Stimulated activated naive B cell treated with anti-CD40 and anti-IgM and Interleukin-4, amounts not matched to agents 10 μg/mL and 1 μg/mL and 100 μg/mL, for 72 hours (primary cell): ENCODE results near the gene PTRH2.
"Not testable (repeated sequence)": the region's sequence is repeated elsewhere in the genome, so short reads cannot be mapped to it uniquely, and the experiment has no call there.

Experiments used
- ATAC-seq, 2 donors: fragments of 150-1000 bp; cut with Tn5 transposase; replicated peaks; 2 replicates each; pipeline ENCODE4 v1.10.0; 2021; ENCODE audit warnings: moderate library complexity in 1 of 2
- DNase-seq: peaks from one replicate; pipeline ENCODE4 v3.0.0; 2021
- H3K27ac Mint-ChIP-seq: one replicate; pipeline ENCODE4 v1.8.0; 2022; ENCODE audit warnings: mild to moderate bottlenecking, mixed read lengths
- H3K27me3 Mint-ChIP-seq, 2 donors: one replicate each; pipeline ENCODE4 v1.8.0; 2022; ENCODE audit warnings: mixed read lengths in 2 of 2
- H3K36me3 Mint-ChIP-seq, 2 donors: one replicate each; pipeline ENCODE4 v1.8.0; 2022; ENCODE audit warnings: mixed read lengths in 2 of 2, mild to moderate bottlenecking in 1 of 2
- H3K4me1 Mint-ChIP-seq, 2 donors: one replicate each; pipeline ENCODE4 v1.8.0; 2022; ENCODE audit warnings: mixed read lengths in 2 of 2, mild to moderate bottlenecking in 1 of 2
- H3K4me3 Mint-ChIP-seq, 2 donors: one replicate each; pipeline ENCODE4 v1.8.0; 2022; ENCODE audit warnings: mild to moderate bottlenecking in 2 of 2, mixed read lengths in 2 of 2, moderate library complexity in 1 of 2
- H3K9me3 Mint-ChIP-seq, 2 donors: one replicate each; pipeline ENCODE4 v1.8.0; 2022; ENCODE audit warnings: mixed read lengths in 2 of 2, mild to moderate bottlenecking in 1 of 2

PTRH2 gene

GRCh38 chr17:59671386-59671785, 35.8 kb downstream of the PTRH2 start:
- peak in 1 of 2 donors; percentile 30 for ATAC-seq
- peaks cover 26 to 80% of the 10 kb centered on the region in 2 donors for H3K4me1 Mint-ChIP-seq
- no peaks in the 10 kb centered on the region for H3K9me3 Mint-ChIP-seq
- H3K4me3 Mint-ChIP-seq = peak overlapping the region in 1 of 2 donors; percentile 1
- DNase-seq = no peak
- H3K27ac Mint-ChIP-seq = peak overlapping the region; percentile 89
- H3K27me3 Mint-ChIP-seq = no peaks in the 10 kb centered on the region
- H3K36me3 Mint-ChIP-seq = peaks cover 25 to 34% of the 10 kb centered on the region in 2 donors

GRCh38 chr17:59669944-59670343, 37.3 kb downstream of the PTRH2 start:
- peak overlapping the region; percentile 89 for H3K27ac Mint-ChIP-seq
- H3K4me1 Mint-ChIP-seq = peaks cover 22 to 68% of the 10 kb centered on the region in 2 donors
- DNase-seq (no peak), ATAC-seq (peak; percentile 55 to 68)
- no peaks in the 10 kb centered on the region for H3K9me3 Mint-ChIP-seq
- H3K27me3 Mint-ChIP-seq = no peaks in the 10 kb centered on the region
- H3K4me3 Mint-ChIP-seq = peak overlapping the region in 1 of 2 donors; percentile 48
- H3K36me3 Mint-ChIP-seq = peaks cover 27 to 32% of the 10 kb centered on the region in 2 donors

GRCh38 chr17:59669411-59669810, 37.8 kb downstream of the PTRH2 start:
- no peak overlapping the region for H3K27ac Mint-ChIP-seq
- DNase-seq (no peak), ATAC-seq (peak; percentile 56 to 57)
- no peaks in the 10 kb centered on the region for H3K27me3 Mint-ChIP-seq
- no peaks in the 10 kb centered on the region for H3K9me3 Mint-ChIP-seq
- no peak overlapping the region for H3K4me3 Mint-ChIP-seq
- H3K36me3 Mint-ChIP-seq = peaks cover 26 to 33% of the 10 kb centered on the region in 2 donors
- H3K4me1 Mint-ChIP-seq = peaks cover 19 to 63% of the 10 kb centered on the region in 2 donors

- Mint-ChIP-seq H3K4me3 (peak overlapping the region; percentile 35 to 52), H3K9me3 (no peaks in the 10 kb centered on the region), H3K27me3 (no peaks in the 10 kb centered on the region), H3K4me1 (peaks cover 19 to 57% of the 10 kb centered on the region in 2 donors), H3K36me3 (peaks cover 28 to 38% of the 10 kb centered on the region in 2 donors), H3K27ac (peak overlapping the region; percentile 70)
- DNase-seq (no peak), ATAC-seq (peak; percentile 27 to 40)
Measured at GRCh38 chr17:59668816-59669215, 38.4 kb downstream of the PTRH2 start.

GRCh38 chr17:59666235-59666634, 41.0 kb downstream of the PTRH2 start:
- H3K9me3 Mint-ChIP-seq = no peaks in the 10 kb centered on the region
- H3K27me3 Mint-ChIP-seq = no peaks in the 10 kb centered on the region
- DNase-seq (no peak), ATAC-seq (no peak)
- no peak overlapping the region for H3K4me3 Mint-ChIP-seq
- peaks cover 21 to 26% of the 10 kb centered on the region in 2 donors for H3K36me3 Mint-ChIP-seq
- no peak overlapping the region for H3K27ac Mint-ChIP-seq
- H3K4me1 Mint-ChIP-seq = peaks cover 8 to 37% of the 10 kb centered on the region in 2 donors

- H3K36me3 Mint-ChIP-seq = peaks cover 30 to 44% of the 10 kb centered on the region in 2 donors
- ATAC-seq, DNase-seq, H3K27me3 Mint-ChIP-seq, H3K9me3 Mint-ChIP-seq, H3K27ac Mint-ChIP-seq, H3K4me3 Mint-ChIP-seq, H3K4me1 Mint-ChIP-seq: not testable (repeated sequence)
Measured at GRCh38 chr17:59656624-59657023, 50.6 kb downstream of the PTRH2 start.

GRCh38 chr17:59652119-59652518, 55.1 kb downstream of the PTRH2 start:
- no peak overlapping the region for H3K4me3 Mint-ChIP-seq
- H3K9me3 Mint-ChIP-seq = peaks cover 0 to 1% of the 10 kb centered on the region in 2 donors
- no peak for ATAC-seq
- no peak overlapping the region for H3K27ac Mint-ChIP-seq
- DNase-seq = no peak
- H3K36me3 Mint-ChIP-seq = peaks cover 38 to 57% of the 10 kb centered on the region in 2 donors
- peaks cover 5 to 6% of the 10 kb centered on the region in 2 donors for H3K4me1 Mint-ChIP-seq
- no peaks in the 10 kb centered on the region for H3K27me3 Mint-ChIP-seq

GRCh38 chr17:59651346-59651745, 55.9 kb downstream of the PTRH2 start:
- H3K9me3 Mint-ChIP-seq = peaks cover 0 to 1% of the 10 kb centered on the region in 2 donors
- H3K36me3 Mint-ChIP-seq = peaks cover 42 to 63% of the 10 kb centered on the region in 2 donors
- H3K4me1 Mint-ChIP-seq = peaks cover 9 to 12% of the 10 kb centered on the region in 2 donors
- no peaks in the 10 kb centered on the region for H3K27me3 Mint-ChIP-seq
- ATAC-seq (no peak), DNase-seq (no peak)
- no peak overlapping the region for H3K4me3 Mint-ChIP-seq
- no peak overlapping the region for H3K27ac Mint-ChIP-seq

- Mint-ChIP-seq H3K9me3 (peaks cover 0 to 1% of the 10 kb centered on the region in 2 donors), H3K4me1 (peaks cover 9 to 12% of the 10 kb centered on the region in 2 donors), H3K4me3 (no peak overlapping the region), H3K27ac (no peak overlapping the region), H3K36me3 (peaks cover 42 to 61% of the 10 kb centered on the region in 2 donors), H3K27me3 (no peaks in the 10 kb centered on the region)
- no peak for ATAC-seq
- no peak for DNase-seq
Measured at GRCh38 chr17:59650642-59651041, 56.6 kb downstream of the PTRH2 start.

GRCh38 chr17:59649886-59650285, 57.3 kb downstream of the PTRH2 start:
- Mint-ChIP-seq H3K9me3 (peaks cover 0 to 1% of the 10 kb centered on the region in 2 donors), H3K4me1 (peaks cover 11 to 17% of the 10 kb centered on the region in 2 donors), H3K36me3 (peaks cover 45 to 59% of the 10 kb centered on the region in 2 donors), H3K27ac (no peak overlapping the region), H3K4me3 (no peak overlapping the region), H3K27me3 (no peaks in the 10 kb centered on the region)
- DNase-seq (no peak), ATAC-seq (no peak)
